ENCODE data around the gene NSMF. TPM values are rescaled to one million over a fixed set of nuclear protein-coding genes. Genes with fewer than 3 reads are reported as not detected.

NSMF gene
- total RNA-seq, 3 donors from 2014 or later (not counting 1 experiment from before 2014, with no cell fraction given), result 78.1 to 111 (median 87.8) TPM

DNA sequence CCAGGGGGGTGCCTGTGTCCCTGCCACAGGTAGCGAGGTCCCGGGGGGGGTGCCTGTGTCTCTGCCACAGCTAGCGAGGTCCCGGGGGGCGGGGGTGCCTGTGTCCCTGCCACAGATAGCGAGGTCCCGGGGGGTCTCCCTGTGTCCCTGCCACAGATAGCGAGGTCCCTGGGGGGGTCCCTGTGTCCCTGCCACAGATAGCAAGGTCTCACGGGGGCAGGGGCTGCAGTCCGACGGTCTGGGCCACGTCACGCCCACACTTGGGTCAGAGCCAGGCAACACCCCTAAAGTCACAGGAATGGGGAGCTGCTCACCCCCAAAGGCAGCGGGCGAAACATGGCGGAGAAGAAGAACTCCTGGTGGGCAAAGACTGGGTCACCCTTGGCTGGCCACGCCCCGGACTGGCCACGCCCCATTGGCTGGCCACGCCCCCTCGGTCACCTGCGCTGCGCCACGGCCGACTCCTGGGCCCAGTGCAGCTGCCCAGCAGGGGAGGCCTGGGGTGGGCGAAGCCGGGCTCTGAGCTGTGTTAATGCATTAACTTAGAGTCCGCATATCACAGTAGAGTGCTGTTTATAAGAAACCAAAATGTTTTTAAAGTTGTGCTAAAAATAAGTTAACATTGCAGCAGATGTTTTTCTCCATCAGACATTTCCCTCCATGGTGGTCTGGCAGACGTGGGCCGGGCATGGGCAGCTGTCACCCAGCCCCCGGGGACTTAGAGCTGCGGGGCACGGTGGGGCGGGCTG, 29.0 kb downstream of the NSMF start:
- Mint-ChIP-seq H3K9me3 (no peaks in the 10 kb centered on the region), H3K27me3 (ENCODE audit: low read depth in 2 of 2) (no peaks in the 10 kb centered on the region), H3K4me3 (no peak overlapping the region), H3K27ac (no peak overlapping the region), H3K4me1 (no peaks in the 10 kb centered on the region), H3K36me3 (no peaks in the 10 kb centered on the region)
- peaks cover 28% of the 10 kb centered on the region for H3K4me1 ChIP-seq (ENCODE audit: control insufficient read depth, insufficient read depth, low read length)
- no peaks in the 10 kb centered on the region for H3K36me3 ChIP-seq (ENCODE audit: control insufficient read depth, insufficient read depth, low read length)
- intact Hi-C loops (cut with micrococcal nuclease), result no loop called here
- H3K4me3 ChIP-seq (ENCODE audit: low read length), result no peak overlapping the region
- H3K27me3 ChIP-seq (ENCODE audit: control insufficient read depth, insufficient read depth, low read length), result no peaks in the 10 kb centered on the region
- H3K9me3 ChIP-seq (ENCODE audit: control insufficient read depth, insufficient read depth, low read length), result no peaks in the 10 kb centered on the region
- TF ChIP-seq, protein P1, sequence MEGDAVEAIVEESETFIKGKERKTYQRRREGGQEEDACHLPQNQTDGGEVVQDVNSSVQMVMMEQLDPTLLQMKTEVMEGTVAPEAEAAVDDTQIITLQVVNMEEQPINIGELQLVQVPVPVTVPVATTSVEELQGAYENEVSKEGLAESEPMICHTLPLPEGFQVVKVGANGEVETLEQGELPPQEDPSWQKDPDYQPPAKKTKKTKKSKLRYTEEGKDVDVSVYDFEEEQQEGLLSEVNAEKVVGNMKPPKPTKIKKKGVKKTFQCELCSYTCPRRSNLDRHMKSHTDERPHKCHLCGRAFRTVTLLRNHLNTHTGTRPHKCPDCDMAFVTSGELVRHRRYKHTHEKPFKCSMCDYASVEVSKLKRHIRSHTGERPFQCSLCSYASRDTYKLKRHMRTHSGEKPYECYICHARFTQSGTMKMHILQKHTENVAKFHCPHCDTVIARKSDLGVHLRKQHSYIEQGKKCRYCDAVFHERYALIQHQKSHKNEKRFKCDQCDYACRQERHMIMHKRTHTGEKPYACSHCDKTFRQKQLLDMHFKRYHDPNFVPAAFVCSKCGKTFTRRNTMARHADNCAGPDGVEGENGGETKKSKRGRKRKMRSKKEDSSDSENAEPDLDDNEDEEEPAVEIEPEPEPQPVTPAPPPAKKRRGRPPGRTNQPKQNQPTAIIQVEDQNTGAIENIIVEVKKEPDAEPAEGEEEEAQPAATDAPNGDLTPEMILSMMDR (IDR thresholded peaks at IDR 0.05), result no peak
- H3K27ac ChIP-seq (ENCODE audit: low read length), result no peak overlapping the region
- no peak for ATAC-seq
- no peak for DNase-seq
- 74% methylated on average over 34 of the region's 34 CpGs for WGBS (ENCODE audit: insufficient coverage)

DNA sequence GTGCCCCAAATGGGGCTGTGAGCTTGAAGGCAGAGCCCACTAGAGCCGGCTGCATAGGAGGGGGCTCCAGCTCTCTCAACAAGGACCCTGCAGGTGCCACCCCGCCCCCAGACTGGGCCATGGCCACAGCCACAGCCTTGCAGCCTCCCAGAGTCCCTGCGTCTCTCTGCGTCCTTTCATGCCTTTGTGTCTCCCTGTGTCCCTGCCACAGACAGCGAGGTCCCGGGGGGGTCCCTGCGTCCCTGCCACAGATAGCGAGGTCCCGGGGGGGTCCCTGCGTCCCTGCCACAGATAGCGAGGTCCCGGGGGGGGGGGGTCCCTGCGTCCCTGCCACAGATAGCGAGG, 29.6 kb downstream of the NSMF start:
- H3K36me3 Mint-ChIP-seq, result no peaks in the 10 kb centered on the region
- no peak overlapping the region for H3K4me3 ChIP-seq (ENCODE audit: low read length)
- DNase-seq (no peak), ATAC-seq (no peak)
- TF ChIP-seq, protein P1 (IDR thresholded peaks at IDR 0.05), result no peak
- intact Hi-C loops (cut with micrococcal nuclease), result no loop called here
- H3K27ac ChIP-seq (ENCODE audit: low read length), result no peak overlapping the region
- no peak overlapping the region for H3K27ac Mint-ChIP-seq
- no peaks in the 10 kb centered on the region for H3K36me3 ChIP-seq (ENCODE audit: control insufficient read depth, insufficient read depth, low read length)
- H3K4me3 Mint-ChIP-seq, result no peak overlapping the region
- H3K27me3 ChIP-seq (ENCODE audit: control insufficient read depth, insufficient read depth, low read length), result no peaks in the 10 kb centered on the region
- H3K4me1 Mint-ChIP-seq, result peaks cover 0 to 4% of the 10 kb centered on the region in 2 donors
- peaks cover 22% of the 10 kb centered on the region for H3K4me1 ChIP-seq (ENCODE audit: control insufficient read depth, insufficient read depth, low read length)
- no peaks in the 10 kb centered on the region for H3K9me3 ChIP-seq (ENCODE audit: control insufficient read depth, insufficient read depth, low read length)
- 79% methylated on average over 13 of the region's 14 CpGs for WGBS (ENCODE audit: insufficient coverage)
- no peaks in the 10 kb centered on the region for H3K27me3 Mint-ChIP-seq (ENCODE audit: low read depth in 2 of 2)
- no peaks in the 10 kb centered on the region for H3K9me3 Mint-ChIP-seq

DNA sequence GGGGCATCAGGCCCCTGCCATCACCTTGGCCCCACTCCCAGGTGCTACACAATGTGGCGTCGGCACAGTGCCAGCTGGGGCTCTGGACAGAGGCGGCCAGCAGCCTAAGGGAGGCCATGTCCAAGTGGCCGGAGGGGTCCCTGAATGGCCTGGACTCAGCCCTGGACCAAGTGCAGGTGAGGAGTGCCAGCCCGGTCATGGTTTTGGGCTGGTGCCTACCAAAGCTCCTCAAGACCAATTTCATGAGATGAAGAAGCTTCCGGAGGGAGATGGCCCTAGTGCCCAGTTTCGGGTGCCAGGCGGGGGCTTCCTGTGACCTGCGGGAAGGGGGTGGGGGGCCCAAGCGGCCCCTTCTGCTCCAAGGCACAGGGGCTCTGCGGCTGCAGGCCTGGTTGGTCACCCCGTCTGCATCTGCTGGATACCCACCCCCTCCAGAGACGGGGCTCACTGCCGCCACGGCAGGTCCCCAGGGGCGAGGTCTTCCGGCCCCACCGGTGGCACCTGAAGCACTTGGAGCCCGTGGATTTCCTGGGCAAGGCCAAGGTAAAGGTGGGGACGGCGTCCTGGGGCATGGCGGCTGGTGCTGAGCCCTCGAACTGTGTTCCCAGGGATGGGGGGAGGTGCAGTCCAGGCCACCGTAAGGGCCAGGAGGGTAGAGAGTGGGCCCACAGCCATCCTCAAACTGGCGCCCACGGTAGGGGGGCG, 30.1 kb downstream of the NSMF start:
- Mint-ChIP-seq H3K4me1 (peaks cover 0 to 5% of the 10 kb centered on the region in 2 donors), H3K27me3 (ENCODE audit: low read depth in 2 of 2) (no peaks in the 10 kb centered on the region), H3K4me3 (no peak overlapping the region), H3K9me3 (no peaks in the 10 kb centered on the region), H3K27ac (no peak overlapping the region), H3K36me3 (no peaks in the 10 kb centered on the region)
- ATAC-seq (no peak), DNase-seq (no peak)
- TF ChIP-seq, protein P1 (IDR thresholded peaks at IDR 0.05), result no peak
- Histone ChIP-seq H3K4me3 (ENCODE audit: low read length) (no peak overlapping the region), H3K9me3 (ENCODE audit: control insufficient read depth, insufficient read depth, low read length) (no peaks in the 10 kb centered on the region), H3K27me3 (ENCODE audit: control insufficient read depth, insufficient read depth, low read length) (no peaks in the 10 kb centered on the region), H3K36me3 (ENCODE audit: control insufficient read depth, insufficient read depth, low read length) (no peaks in the 10 kb centered on the region), H3K4me1 (ENCODE audit: control insufficient read depth, insufficient read depth, low read length) (peaks cover 21% of the 10 kb centered on the region), H3K27ac (ENCODE audit: low read length) (no peak overlapping the region)
- WGBS (ENCODE audit: insufficient coverage), result 74% methylated on average over 27 of the region's 27 CpGs
- intact Hi-C loops (cut with micrococcal nuclease), result no loop called here
